Stimulated activated CD4-positive, alpha-beta T cell treated with anti-CD3 and anti-CD28 coated beads, TNF-alpha, amount 100 ng/mL, for 48 hours (primary cell): ENCODE results near the gene MAP4K5.

Source experiments
- DNase-seq, 3 donors: peaks; one replicate each; pipeline ENCODE4 v3.0.0-alpha.2; 2020; ENCODE audit warnings: low read depth in 3 of 3

MAP4K5 gene

GRCh38 chr14:50476134-50476533 is 56.2 kb downstream of the MAP4K5 start:
- DNase-seq = no peak

GRCh38 chr14:50475460-50475859 is 56.9 kb downstream of the MAP4K5 start:
- no peak for DNase-seq

GRCh38 chr14:50471838-50472465 is 60.4 kb downstream of the MAP4K5 start:
- no peak for DNase-seq

GRCh38 chr14:50469982-50470381 is 62.4 kb downstream of the MAP4K5 start:
- no peak for DNase-seq

- no peak for DNase-seq
These were observed 70.3 kb downstream of the MAP4K5 start for GRCh38 chr14:50462111-50462510.

GRCh38 chr14:50453869-50454268 is 78.5 kb downstream of the MAP4K5 start:
- no peak for DNase-seq

- DNase-seq = no peak
These were observed 79.2 kb downstream of the MAP4K5 start for GRCh38 chr14:50452979-50453705.

- DNase-seq = no peak
These were observed 80.1 kb downstream of the MAP4K5 start for GRCh38 chr14:50452296-50452695.

GRCh38 chr14:50451854-50452253 is 80.5 kb downstream of the MAP4K5 start:
- DNase-seq = no peak

- DNase-seq = no peak
These were observed 84.9 kb downstream of the MAP4K5 start for GRCh38 chr14:50447461-50447860.

- no peak for DNase-seq
These were observed 97.8 kb downstream of the MAP4K5 start for GRCh38 chr14:50434528-50434927.

- DNase-seq = no peak
These were observed 100.2 kb downstream of the MAP4K5 start for GRCh38 chr14:50432131-50432530.

GRCh38 chr14:50425816-50426215 is 106.6 kb downstream of the MAP4K5 start:
- DNase-seq = no peak

- no peak for DNase-seq
These were observed 107.3 kb downstream of the MAP4K5 start for GRCh38 chr14:50425105-50425504.

- DNase-seq = no peak
These were observed 108.8 kb downstream of the MAP4K5 start for GRCh38 chr14:50423529-50423928.

GRCh38 chr14:50421499-50421898 is 110.9 kb downstream of the MAP4K5 start:
- no peak for DNase-seq

GRCh38 chr14:50417853-50418252 is 114.5 kb downstream of the MAP4K5 start:
- DNase-seq = no peak

GRCh38 chr14:50410921-50411320 is 121.4 kb downstream of the MAP4K5 start:
- DNase-seq = no peak

- no peak for DNase-seq
These were observed 122.3 kb downstream of the MAP4K5 start for GRCh38 chr14:50410071-50410470.

GRCh38 chr14:50407111-50407812 is 125.1 kb downstream of the MAP4K5 start:
- DNase-seq = no peak

GRCh38 chr14:50403419-50403818 is 128.9 kb downstream of the MAP4K5 start:
- no peak for DNase-seq

- DNase-seq = no peak
These were observed 129.4 kb downstream of the MAP4K5 start for GRCh38 chr14:50402965-50403364.

- DNase-seq = no peak
These were observed 131.9 kb downstream of the MAP4K5 start for GRCh38 chr14:50400461-50400860.
